Tongue (tissue), 2 donors: ENCODE data around the gene RASSF1. TPM values are rescaled to one million over a fixed set of nuclear protein-coding genes. Genes with fewer than 3 reads are reported as not detected.

ENCODE experiments used
- DNase-seq: peaks from one replicate; pipeline ENCODE4 v3.0.0-alpha.2; 2015
- total RNA-seq: library from RNA; depleted of rRNA; stranded (reverse); fragments of >200 nt; gene quantifications from one replicate; pipeline ENCODE4 v1.2.3, GENCODE V29; 2014

The RASSF1 gene
- total RNA-seq, 1 donor from 2014 or later = 43.2 TPM

- DNase-seq = no peak
Observed at GRCh38 chr3:50342813-50343633, 2.4 kb upstream of the RASSF1 start.

GRCh38 chr3:50341996-50342650 is 1.5 kb upstream of the RASSF1 start:
- no peak for DNase-seq

- DNase-seq = no peak
Observed at GRCh38 chr3:50341537-50341936, 901 bp upstream of the RASSF1 start.

- DNase-seq = no peak
Observed at GRCh38 chr3:50340147-50340447, 539 bp downstream of the RASSF1 start.

- no peak for DNase-seq
Observed at GRCh38 chr3:50339485-50340146, 1.0 kb downstream of the RASSF1 start.

- no peak for DNase-seq
Observed at GRCh38 chr3:50338965-50339364, 1.7 kb downstream of the RASSF1 start.

GRCh38 chr3:50337175-50337861 is 3.3 kb downstream of the RASSF1 start:
- DNase-seq = peak; percentile 99

- peak; percentile 45 for DNase-seq
Observed at GRCh38 chr3:50336452-50337174, 4.0 kb downstream of the RASSF1 start.

- no peak for DNase-seq
Observed at GRCh38 chr3:50334339-50335075, 6.1 kb downstream of the RASSF1 start.

- no peak for DNase-seq
Observed at GRCh38 chr3:50333744-50334328, 6.8 kb downstream of the RASSF1 start.

GRCh38 chr3:50331364-50331907 is 9.2 kb downstream of the RASSF1 start:
- DNase-seq = no peak

GRCh38 chr3:50330330-50330729 is 10.3 kb downstream of the RASSF1 start:
- no peak for DNase-seq

- peak; percentile 99 for DNase-seq
Observed at GRCh38 chr3:50327943-50328691, 12.5 kb downstream of the RASSF1 start, which contains the start of gene TUSC2. Gene TUSC2, minus strand, starts transcription at chr3:50328223. Its CDS starts 124 bp downstream, at chr3:50328099.

- no peak for DNase-seq
Observed at GRCh38 chr3:50327129-50327528, 13.5 kb downstream of the RASSF1 start.

- no peak for DNase-seq
Observed at GRCh38 chr3:50326182-50326541, 14.5 kb downstream of the RASSF1 start.

GRCh38 chr3:50325497-50326181 is 15.0 kb downstream of the RASSF1 start:
- DNase-seq = no peak

- DNase-seq = no peak
Observed at GRCh38 chr3:50325113-50325480, 15.5 kb downstream of the RASSF1 start.

GRCh38 chr3:50324351-50325112 is 16.1 kb downstream of the RASSF1 start:
- DNase-seq = peak; percentile 70
